RCC 7860 (cell line): ENCODE results near the gene SYNPO2.
"Not testable (repeated sequence)": the region's sequence is repeated elsewhere in the genome, so short reads cannot be mapped to it uniquely, and the experiment has no call there.

Source experiments
- DNase-seq: peaks from one replicate; pipeline ENCODE4 v3.0.0-alpha.2; 2015; ENCODE audit warnings: low spot score
- FAIRE-seq: peaks from 2 replicates; lab custom pipeline; 2012; peaks lifted over from hg19 to GRCh38; lab: Jason Lieb, UNC

The SYNPO2 gene

GRCh38 chr4:118993333-118993732, 104.7 kb downstream of the SYNPO2 start:
- no peak for FAIRE-seq
- DNase-seq = no peak

GRCh38 chr4:118994030-118994429, 105.4 kb downstream of the SYNPO2 start:
- DNase-seq (no peak), FAIRE-seq (no peak)

- FAIRE-seq (no peak), DNase-seq (no peak)
Observed at GRCh38 chr4:118995693-118996391, 107.2 kb downstream of the SYNPO2 start.

DNA sequence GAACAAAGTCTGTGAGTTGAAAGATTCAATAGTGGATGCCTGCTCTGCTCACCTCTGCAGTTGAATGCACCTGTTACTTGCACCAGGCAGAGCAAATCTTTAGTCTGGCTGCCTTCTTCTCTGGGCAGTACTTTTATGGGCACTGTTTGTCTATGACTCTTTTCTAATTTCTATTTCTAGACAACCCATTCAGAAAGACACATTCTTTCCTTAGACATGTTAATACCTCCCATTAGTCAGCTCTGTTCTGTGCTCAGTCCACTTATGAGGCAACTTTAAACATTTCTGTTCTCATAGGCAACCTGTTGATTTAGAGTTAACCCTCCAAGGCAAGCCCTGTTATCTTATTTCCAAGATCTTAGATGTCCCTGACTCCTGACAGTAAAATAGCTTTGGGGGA, 108.9 kb downstream of the SYNPO2 start:
- FAIRE-seq (no peak), DNase-seq (no peak)

- FAIRE-seq (no peak), DNase-seq (no peak)
Observed at GRCh38 chr4:118999919-119000318, 111.3 kb downstream of the SYNPO2 start.

- DNase-seq = no peak
- FAIRE-seq = no peak
Observed at GRCh38 chr4:119000400-119000799, 111.7 kb downstream of the SYNPO2 start.

DNA sequence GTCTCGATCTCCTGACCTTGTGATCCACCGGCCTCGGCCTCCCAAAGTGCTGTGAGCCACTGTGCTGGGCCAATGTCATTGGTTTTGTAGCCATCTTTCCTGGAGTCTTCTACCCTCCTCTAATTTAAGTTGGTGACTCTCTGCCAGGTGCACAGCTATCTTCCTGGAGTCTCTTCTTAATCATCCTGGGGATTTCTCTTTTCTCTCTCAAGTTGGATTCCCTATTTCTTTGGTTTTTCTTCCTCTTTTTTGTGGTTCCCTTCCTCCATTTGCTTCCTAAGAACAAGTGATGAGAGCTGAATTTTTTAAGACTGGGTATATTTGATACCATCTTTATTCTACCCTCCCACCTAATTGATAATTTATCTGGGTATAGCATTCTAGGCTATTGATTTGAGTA, 113.8 kb downstream of the SYNPO2 start:
- FAIRE-seq = no peak
- DNase-seq = no peak

GRCh38 chr4:119003001-119003400, 114.3 kb downstream of the SYNPO2 start:
- FAIRE-seq, DNase-seq: not testable (repeated sequence)

DNA sequence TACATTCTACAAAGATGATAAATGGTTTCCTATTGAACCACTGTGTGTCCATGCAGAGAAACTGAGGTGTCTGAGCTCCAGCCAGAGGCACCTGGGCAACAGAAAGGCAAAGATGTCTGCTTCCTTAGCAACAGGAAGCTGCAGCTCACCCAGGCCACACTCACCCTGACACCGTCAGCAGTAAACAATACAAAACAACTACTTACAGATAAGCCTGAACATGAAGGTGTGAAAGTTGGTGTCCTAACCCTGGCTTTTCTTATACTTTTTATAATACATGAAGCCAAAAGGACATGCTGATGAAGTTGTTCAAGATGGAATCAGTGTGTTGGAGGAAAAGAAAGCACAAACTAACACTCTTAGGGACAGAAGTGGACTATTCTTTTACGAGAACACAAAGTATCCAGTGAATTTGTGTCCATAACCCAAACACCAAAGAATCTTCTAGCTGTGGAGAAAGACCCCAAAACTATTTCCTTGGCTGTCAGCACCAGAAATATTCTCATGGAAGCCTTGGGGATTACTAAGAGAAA, 117.3 kb downstream of the SYNPO2 start:
- DNase-seq = no peak
- no peak for FAIRE-seq

DNA sequence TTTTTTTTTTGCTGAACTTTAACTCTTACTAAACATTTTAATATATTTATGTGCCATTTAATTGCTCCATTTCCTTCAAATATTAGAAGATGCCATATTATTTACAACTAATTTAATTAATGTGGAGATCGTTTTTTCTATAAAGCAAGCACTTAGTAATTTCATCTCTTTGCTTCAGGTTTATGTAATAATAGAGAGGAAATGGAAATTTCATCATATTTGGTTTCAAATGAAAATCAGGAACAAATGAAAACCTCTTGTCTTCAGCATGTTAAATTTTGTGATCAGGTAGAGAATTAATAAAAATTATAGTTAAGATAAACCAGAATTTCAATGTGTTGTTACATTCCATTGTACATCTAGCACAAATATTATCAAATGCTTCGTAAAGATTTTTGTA, 120.1 kb downstream of the SYNPO2 start:
- FAIRE-seq (no peak), DNase-seq (no peak)

DNA sequence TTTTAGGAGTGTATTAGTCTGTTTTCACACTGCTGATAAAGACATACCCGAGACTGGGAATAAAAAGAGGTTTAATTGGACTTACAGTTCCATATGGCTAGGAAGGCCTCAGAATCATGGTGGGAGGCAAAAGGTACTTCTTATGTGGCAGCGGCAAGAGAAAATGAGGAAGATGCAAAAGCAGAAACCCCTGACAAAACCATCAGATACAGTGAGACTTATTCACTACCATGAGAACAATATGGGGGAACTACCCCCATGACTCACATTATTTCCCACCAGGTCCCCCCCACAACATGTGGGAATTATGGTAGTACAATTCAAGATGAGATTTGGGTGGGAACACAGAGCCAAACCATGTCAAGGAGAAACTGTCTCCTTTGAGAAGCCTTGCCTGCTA, 121.6 kb downstream of the SYNPO2 start:
- DNase-seq, FAIRE-seq: not testable (repeated sequence)

DNA sequence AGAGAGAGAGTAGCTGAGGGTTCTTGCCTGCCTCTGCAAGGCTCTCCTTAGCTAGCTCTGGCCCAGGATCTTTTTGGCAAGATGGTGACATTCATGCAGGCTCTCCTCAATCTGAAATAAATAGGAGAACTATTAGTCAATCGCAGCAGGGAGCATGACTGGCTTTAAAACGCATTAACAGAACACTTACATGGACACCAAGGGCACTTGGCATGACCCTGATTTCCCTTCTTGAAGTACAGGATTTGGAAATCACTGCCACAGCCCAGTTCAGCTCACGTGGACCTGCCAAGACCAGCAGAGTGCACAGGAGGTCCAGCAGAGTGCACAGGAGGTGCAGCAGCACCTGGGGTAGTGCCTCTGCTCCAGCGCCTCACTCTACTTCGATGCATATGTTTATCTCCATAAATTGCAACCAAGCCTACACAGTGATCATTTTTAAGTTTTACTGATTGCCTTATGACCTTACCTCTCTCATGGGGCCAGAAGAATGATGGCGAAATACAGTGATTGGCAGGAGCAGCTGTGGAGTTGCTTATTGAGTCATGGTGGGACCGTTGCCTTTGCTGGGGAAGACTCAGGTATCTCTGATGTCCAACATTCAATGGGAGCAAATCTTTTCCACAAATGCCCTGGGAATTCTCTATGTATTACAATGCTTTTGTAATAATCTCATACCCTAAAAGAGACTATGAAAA, 122.4 kb downstream of the SYNPO2 start:
- DNase-seq (no peak), FAIRE-seq (no peak)

DNA sequence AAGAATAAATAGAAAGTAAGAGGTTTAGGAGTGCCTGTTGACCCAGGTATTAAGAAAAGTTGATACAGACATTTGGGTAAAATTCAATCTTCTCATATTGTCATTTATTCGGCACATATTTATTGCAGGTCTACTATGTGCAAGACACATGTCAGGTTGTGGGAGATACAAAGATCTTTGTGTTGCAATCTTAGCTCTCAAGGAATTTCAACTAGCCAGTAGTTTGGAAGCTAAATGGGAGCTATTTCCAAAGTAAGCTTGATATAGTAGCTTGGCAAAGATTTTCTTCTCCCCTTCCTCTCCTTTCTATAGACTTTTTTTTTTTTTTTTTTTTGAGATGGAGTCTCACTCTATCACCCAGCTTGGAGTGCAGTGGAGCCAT, 122.9 kb downstream of the SYNPO2 start:
- DNase-seq = no peak
- no peak for FAIRE-seq

DNA sequence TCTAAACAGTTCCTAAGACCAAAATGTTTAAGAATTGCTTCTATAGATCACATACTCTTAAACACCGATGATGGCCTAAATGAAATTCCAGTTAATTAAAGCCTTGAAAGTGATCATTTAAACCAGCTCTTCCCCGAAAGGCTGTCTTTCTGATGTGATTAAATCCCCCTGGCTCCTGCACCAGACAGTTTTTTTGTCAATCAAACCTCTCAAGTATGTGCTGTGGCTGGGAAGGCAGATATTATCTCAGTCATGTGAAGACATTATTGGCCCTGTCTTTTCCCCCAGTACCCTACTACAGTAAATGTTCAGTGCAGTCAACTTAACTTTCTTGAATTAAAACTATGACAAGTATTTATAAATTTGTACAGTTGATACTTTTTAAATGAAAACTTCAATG, 126.0 kb downstream of the SYNPO2 start:
- FAIRE-seq (no peak), DNase-seq (no peak)

- DNase-seq (no peak), FAIRE-seq (no peak)
Observed at GRCh38 chr4:119016636-119017035, 128.0 kb downstream of the SYNPO2 start.

DNA sequence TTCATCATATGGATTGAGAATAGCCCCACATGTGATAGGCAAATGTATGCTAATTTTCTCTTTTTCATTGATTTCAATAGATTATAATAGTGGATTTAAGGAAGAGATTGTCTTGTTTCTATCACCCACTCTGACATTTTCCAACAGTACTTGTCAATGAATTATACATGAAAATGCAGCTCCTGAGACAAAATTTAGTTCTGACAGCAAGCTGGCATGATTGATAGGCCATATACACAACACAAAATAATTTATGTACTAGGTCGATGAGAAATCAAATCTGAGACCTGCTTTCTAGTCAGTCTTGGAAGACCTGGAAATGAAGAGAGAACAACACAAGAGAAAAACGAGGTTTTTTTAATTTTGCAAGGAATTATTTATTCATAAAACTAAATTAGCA, 129.0 kb downstream of the SYNPO2 start:
- DNase-seq (no peak), FAIRE-seq (no peak)

DNA sequence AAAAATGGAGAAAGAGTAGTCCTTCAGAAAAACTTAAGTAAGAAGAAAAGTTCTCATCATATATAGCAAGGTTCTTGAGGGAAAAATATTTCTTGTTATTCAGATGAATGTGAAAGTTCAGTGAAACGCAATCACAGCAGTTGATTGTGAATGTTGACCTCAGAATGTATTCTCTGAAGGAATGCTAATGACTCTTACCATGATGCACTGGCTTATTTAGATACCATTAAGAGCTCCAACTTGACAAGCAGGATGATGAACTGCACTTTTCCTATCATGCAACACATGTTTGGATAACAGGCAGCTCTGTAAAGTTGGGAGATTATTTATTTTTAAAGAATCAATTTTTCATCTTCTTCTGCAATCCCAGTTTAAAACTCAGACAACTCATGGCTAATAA, 131.5 kb downstream of the SYNPO2 start:
- DNase-seq (no peak), FAIRE-seq (no peak)

GRCh38 chr4:119022520-119022919, 133.9 kb downstream of the SYNPO2 start:
- not testable (repeated sequence) for DNase-seq, FAIRE-seq

- FAIRE-seq = no peak
Observed at GRCh38 chr4:119024102-119024501, 135.4 kb downstream of the SYNPO2 start.

GRCh38 chr4:119025420-119025819, 136.8 kb downstream of the SYNPO2 start:
- DNase-seq (no peak), FAIRE-seq (no peak)

More at GRCh38 chr4:119024102-119024501, 135.4 kb downstream of the SYNPO2 start:
- DNase-seq = no peak

- FAIRE-seq (no peak), DNase-seq (no peak)
Observed at GRCh38 chr4:119025916-119026661, 137.4 kb downstream of the SYNPO2 start.
